ENCODE measurements around the gene ABCA4. TPM values are rescaled to one million over a fixed set of nuclear protein-coding genes. Genes with fewer than 3 reads are reported as not detected.

Gene ABCA4
- total and polyA plus RNA-seq, 2 of the 8 experiments (the other 6 are each of a cell fraction or from before 2014, with no cell fraction given): 0.06 TPM; not detected in 1

DNA sequence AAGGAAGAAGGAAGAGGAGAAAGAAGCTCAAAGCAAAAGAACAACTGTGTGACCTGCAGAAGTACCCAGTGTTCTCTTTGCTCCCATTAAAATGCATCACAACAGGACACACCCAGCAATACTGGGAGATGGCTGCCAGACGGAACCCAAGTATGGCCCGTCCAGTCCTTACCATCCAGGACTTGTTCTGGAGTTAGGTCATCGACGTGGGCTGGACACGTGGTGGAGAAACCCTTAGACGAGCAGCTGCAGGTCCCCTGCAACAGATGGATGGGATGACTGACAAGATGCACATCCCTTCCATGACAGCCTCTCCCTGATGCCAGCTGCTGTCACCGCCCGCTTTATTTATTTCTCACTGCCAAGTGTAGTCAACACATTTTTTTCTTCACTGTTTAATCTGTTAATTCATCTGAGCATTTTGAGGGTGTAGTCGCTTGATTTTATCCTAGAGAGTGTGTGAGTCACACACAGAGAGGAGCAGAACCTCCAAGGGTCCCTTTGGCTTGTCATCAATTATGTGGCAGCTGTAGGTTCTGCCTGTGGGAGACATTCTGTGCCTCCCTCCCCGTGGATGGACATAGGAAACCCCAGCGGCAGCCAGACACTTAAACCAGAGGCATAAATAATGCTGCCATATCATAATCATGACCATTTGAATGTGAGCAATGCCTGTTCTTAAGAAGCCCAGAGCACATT lies 80.9 kb downstream of the ABCA4 start (continued):
- TF ChIP-seq, protein P1, sequence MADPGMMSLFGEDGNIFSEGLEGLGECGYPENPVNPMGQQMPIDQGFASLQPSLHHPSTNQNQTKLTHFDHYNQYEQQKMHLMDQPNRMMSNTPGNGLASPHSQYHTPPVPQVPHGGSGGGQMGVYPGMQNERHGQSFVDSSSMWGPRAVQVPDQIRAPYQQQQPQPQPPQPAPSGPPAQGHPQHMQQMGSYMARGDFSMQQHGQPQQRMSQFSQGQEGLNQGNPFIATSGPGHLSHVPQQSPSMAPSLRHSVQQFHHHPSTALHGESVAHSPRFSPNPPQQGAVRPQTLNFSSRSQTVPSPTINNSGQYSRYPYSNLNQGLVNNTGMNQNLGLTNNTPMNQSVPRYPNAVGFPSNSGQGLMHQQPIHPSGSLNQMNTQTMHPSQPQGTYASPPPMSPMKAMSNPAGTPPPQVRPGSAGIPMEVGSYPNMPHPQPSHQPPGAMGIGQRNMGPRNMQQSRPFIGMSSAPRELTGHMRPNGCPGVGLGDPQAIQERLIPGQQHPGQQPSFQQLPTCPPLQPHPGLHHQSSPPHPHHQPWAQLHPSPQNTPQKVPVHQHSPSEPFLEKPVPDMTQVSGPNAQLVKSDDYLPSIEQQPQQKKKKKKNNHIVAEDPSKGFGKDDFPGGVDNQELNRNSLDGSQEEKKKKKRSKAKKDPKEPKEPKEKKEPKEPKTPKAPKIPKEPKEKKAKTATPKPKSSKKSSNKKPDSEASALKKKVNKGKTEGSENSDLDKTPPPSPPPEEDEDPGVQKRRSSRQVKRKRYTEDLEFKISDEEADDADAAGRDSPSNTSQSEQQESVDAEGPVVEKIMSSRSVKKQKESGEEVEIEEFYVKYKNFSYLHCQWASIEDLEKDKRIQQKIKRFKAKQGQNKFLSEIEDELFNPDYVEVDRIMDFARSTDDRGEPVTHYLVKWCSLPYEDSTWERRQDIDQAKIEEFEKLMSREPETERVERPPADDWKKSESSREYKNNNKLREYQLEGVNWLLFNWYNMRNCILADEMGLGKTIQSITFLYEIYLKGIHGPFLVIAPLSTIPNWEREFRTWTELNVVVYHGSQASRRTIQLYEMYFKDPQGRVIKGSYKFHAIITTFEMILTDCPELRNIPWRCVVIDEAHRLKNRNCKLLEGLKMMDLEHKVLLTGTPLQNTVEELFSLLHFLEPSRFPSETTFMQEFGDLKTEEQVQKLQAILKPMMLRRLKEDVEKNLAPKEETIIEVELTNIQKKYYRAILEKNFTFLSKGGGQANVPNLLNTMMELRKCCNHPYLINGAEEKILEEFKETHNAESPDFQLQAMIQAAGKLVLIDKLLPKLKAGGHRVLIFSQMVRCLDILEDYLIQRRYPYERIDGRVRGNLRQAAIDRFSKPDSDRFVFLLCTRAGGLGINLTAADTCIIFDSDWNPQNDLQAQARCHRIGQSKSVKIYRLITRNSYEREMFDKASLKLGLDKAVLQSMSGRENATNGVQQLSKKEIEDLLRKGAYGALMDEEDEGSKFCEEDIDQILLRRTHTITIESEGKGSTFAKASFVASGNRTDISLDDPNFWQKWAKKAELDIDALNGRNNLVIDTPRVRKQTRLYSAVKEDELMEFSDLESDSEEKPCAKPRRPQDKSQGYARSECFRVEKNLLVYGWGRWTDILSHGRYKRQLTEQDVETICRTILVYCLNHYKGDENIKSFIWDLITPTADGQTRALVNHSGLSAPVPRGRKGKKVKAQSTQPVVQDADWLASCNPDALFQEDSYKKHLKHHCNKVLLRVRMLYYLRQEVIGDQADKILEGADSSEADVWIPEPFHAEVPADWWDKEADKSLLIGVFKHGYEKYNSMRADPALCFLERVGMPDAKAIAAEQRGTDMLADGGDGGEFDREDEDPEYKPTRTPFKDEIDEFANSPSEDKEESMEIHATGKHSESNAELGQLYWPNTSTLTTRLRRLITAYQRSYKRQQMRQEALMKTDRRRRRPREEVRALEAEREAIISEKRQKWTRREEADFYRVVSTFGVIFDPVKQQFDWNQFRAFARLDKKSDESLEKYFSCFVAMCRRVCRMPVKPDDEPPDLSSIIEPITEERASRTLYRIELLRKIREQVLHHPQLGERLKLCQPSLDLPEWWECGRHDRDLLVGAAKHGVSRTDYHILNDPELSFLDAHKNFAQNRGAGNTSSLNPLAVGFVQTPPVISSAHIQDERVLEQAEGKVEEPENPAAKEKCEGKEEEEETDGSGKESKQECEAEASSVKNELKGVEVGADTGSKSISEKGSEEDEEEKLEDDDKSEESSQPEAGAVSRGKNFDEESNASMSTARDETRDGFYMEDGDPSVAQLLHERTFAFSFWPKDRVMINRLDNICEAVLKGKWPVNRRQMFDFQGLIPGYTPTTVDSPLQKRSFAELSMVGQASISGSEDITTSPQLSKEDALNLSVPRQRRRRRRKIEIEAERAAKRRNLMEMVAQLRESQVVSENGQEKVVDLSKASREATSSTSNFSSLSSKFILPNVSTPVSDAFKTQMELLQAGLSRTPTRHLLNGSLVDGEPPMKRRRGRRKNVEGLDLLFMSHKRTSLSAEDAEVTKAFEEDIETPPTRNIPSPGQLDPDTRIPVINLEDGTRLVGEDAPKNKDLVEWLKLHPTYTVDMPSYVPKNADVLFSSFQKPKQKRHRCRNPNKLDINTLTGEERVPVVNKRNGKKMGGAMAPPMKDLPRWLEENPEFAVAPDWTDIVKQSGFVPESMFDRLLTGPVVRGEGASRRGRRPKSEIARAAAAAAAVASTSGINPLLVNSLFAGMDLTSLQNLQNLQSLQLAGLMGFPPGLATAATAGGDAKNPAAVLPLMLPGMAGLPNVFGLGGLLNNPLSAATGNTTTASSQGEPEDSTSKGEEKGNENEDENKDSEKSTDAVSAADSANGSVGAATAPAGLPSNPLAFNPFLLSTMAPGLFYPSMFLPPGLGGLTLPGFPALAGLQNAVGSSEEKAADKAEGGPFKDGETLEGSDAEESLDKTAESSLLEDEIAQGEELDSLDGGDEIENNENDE (IDR thresholded peaks at IDR 0.05; ENCODE audit: insufficient replicate concordance, low read length): no peak
- no peak for TF ChIP-seq CBX5 (IDR thresholded peaks at IDR 0.05; ENCODE audit: low read depth, low read length)
- TF ChIP-seq, protein P2, sequence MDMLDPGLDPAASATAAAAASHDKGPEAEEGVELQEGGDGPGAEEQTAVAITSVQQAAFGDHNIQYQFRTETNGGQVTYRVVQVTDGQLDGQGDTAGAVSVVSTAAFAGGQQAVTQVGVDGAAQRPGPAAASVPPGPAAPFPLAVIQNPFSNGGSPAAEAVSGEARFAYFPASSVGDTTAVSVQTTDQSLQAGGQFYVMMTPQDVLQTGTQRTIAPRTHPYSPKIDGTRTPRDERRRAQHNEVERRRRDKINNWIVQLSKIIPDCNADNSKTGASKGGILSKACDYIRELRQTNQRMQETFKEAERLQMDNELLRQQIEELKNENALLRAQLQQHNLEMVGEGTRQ (IDR thresholded peaks at IDR 0.05; ENCODE audit: low read length): no peak
- no peak for TF ChIP-seq POLR2AphosphoS5 (IDR thresholded peaks at IDR 0.05; ENCODE audit: low read depth, low read length)
- TF ChIP-seq KDM5A (IDR thresholded peaks at IDR 0.05; ENCODE audit: low read length): no peak
- no peak for TF ChIP-seq SAP30 (IDR thresholded peaks at IDR 0.05; ENCODE audit: insufficient read depth, insufficient replicate concordance, low read length)
- TF ChIP-seq CREB1 (IDR thresholded peaks at IDR 0.05): no peak
- no peak for TF ChIP-seq CBX8 (IDR thresholded peaks at IDR 0.05; ENCODE audit: borderline replicate concordance, low read depth, low read length)
- no peak for TF ChIP-seq ASH2L (IDR thresholded peaks at IDR 0.05; ENCODE audit: low read length)
- no peak for TF ChIP-seq CEBPB (IDR thresholded peaks at IDR 0.05; ENCODE audit: low read depth, low read length)
- TF ChIP-seq POLR2A (IDR thresholded peaks at IDR 0.05; ENCODE audit: control extremely low read depth in 1 of 2, low read depth in 2 of 2, low read length in 2 of 2): no peak
